ENCODE data around the gene MBNL1. TPM values are rescaled to one million over a fixed set of nuclear protein-coding genes. Genes with fewer than 3 reads are reported as not detected.

Gene MBNL1
- total and polyA plus RNA-seq, 11 donors: 46.8 to 416 (median 189) TPM

GRCh38 chr3:152258448-152259393, 10.0 kb upstream of the MBNL1 start:
- 49 to 63% (median 58%) methylated on average over 7 of the region's 7 CpGs for WGBS, 4 donors
- intact Hi-C loops (cut with DNase I): loop anchor here in 3 of 10 donors (5.0 to 10.0 kb wide), 2 partner anchors 36 to 74 kb away; no protein-coding TSS in a partner anchor
- peak overlapping the region in 4 of 12 donors; percentile 43 to 81 (median 58) for H3K27ac ChIP-seq
- DNase-seq (peak in 3 of 5 donors; percentile 30 to 77 (median 60)), ATAC-seq (peak; percentile 84 to 98 (median 92))
- no peak overlapping the region for H3K4me3 ChIP-seq
- no peaks in the 10 kb centered on the region for H3K9me3 ChIP-seq
- H3K4me1 ChIP-seq: peaks cover 0 to 62% (median 11%) of the 10 kb centered on the region in 12 donors
- H3K27me3 ChIP-seq: no peaks in the 10 kb centered on the region
- TF ChIP-seq CTCF (IDR thresholded peaks at IDR 0.05): no peak
- TF ChIP-seq POLR2A (IDR thresholded peaks at IDR 0.05): no peak
- H3K36me3 ChIP-seq: no peaks in the 10 kb centered on the region

GRCh38 chr3:152259468-152259867, 9.3 kb upstream of the MBNL1 start:
- TF ChIP-seq CTCF (IDR thresholded peaks at IDR 0.05) (no peak), POLR2A (IDR thresholded peaks at IDR 0.05) (no peak)
- ATAC-seq (no peak), DNase-seq (no peak)
- intact Hi-C loops (cut with DNase I): loop anchor here in 3 of 10 donors (5.0 to 10.0 kb wide), 2 partner anchors 37 to 75 kb away; no protein-coding TSS in a partner anchor
- Histone ChIP-seq H3K4me1 (peaks cover 0 to 62% (median 11%) of the 10 kb centered on the region in 12 donors), H3K27ac (peak overlapping the region in 2 of 12 donors; percentile 54 to 61), H3K27me3 (no peaks in the 10 kb centered on the region), H3K4me3 (no peak overlapping the region), H3K36me3 (no peaks in the 10 kb centered on the region), H3K9me3 (no peaks in the 10 kb centered on the region)
- WGBS, 4 donors: 65 to 73% (median 67%) methylated on average over 2 of the region's 2 CpGs

GRCh38 chr3:152260026-152260425, 8.7 kb upstream of the MBNL1 start:
- 84 to 89% (median 87%) methylated on average over 3 of the region's 3 CpGs for WGBS, 4 donors
- intact Hi-C loops (cut with DNase I): loop anchor here in 4 of 10 donors (10.0 kb wide), 4 partner anchors 55 to 185 kb away; no protein-coding TSS in a partner anchor
- peaks cover 0 to 58% (median 11%) of the 10 kb centered on the region in 12 donors for H3K4me1 ChIP-seq
- no peaks in the 10 kb centered on the region for H3K27me3 ChIP-seq
- no peaks in the 10 kb centered on the region for H3K36me3 ChIP-seq
- DNase-seq (no peak), ATAC-seq (no peak)
- no peaks in the 10 kb centered on the region for H3K9me3 ChIP-seq
- no peak for TF ChIP-seq POLR2A (IDR thresholded peaks at IDR 0.05)
- no peak for TF ChIP-seq CTCF (IDR thresholded peaks at IDR 0.05)
- no peak overlapping the region for H3K27ac ChIP-seq
- H3K4me3 ChIP-seq: no peak overlapping the region

- intact Hi-C loops (cut with DNase I): loop anchor here in 4 of 10 donors (10.0 kb wide), 4 partner anchors 56 to 184 kb away; no protein-coding TSS in a partner anchor
- ATAC-seq (no peak), DNase-seq (no peak)
- no peaks in the 10 kb centered on the region for H3K9me3 ChIP-seq
- H3K36me3 ChIP-seq: no peaks in the 10 kb centered on the region
- H3K4me1 ChIP-seq: peaks cover 0 to 59% (median 12%) of the 10 kb centered on the region in 12 donors
- no peaks in the 10 kb centered on the region for H3K27me3 ChIP-seq
- TF ChIP-seq CTCF (IDR thresholded peaks at IDR 0.05) (no peak), POLR2A (IDR thresholded peaks at IDR 0.05) (no peak)
- H3K4me3 ChIP-seq: no peak overlapping the region
- H3K27ac ChIP-seq: no peak overlapping the region
- WGBS, 4 donors: 92 to 97% (median 95%) methylated on average over 1 of the region's 1 CpG
These were observed 8.2 kb upstream of the MBNL1 start for GRCh38 chr3:152260529-152260928.
